ENCODE results near the gene TAAR8. TPM values are rescaled to one million over a fixed set of nuclear protein-coding genes. Genes with fewer than 3 reads are reported as not detected.
A peak's percentile ranks its signal among the peaks of the same experiment; 100 is the strongest.

TAAR8 gene
- not detected for total RNA-seq
- polyA plus RNA-seq, result not detected
- total RNA-seq, result 0 reads per million in 6 experiments

GRCh38 chr6:132552372-132552771 is at the start of gene TAAR8:
TSS of gene TAAR8 (plus strand) at chr6:132552672. CDS start at chr6:132552693, 21 bp downstream.
- no peak within 1 kb of the TSS for H3K27ac Mint-ChIP-seq
- DNase-seq, result no peak
- POLR2A ChIA-PET, result no interaction called here
- H3K9me3 Mint-ChIP-seq, result no peaks in the 10 kb centered on the region
- no peak for ATAC-seq
- H3K36me3 Mint-ChIP-seq, result no peaks in the 10 kb centered on the region
- no peak within 1 kb of the TSS for H3K4me3 Mint-ChIP-seq
- H3K27me3 Mint-ChIP-seq, result peaks cover 4 to 37% (median 26%) of the 10 kb centered on the region in 5 donors
- H3K4me1 Mint-ChIP-seq, result no peaks in the 10 kb centered on the region

GRCh38 chr6:132504757-132505156 is 47.7 kb upstream of the TAAR8 start:
- DNase-seq (no peak), ATAC-seq (no peak)
- Mint-ChIP-seq H3K36me3 (peaks cover 4 to 35% (median 9%) of the 10 kb centered on the region in 3 donors), H3K27ac (peak overlapping the region in 2 of 10 donors; percentile 15 to 21), H3K27me3 (no peaks in the 10 kb centered on the region), H3K4me1 (peaks cover 24 to 81% (median 51%) of the 10 kb centered on the region in 4 donors), H3K9me3 (no peaks in the 10 kb centered on the region), H3K4me3 (peak overlapping the region in 2 of 10 donors; percentile 6)
- POLR2A ChIA-PET, result no interaction called here

- Mint-ChIP-seq H3K27me3 (no peaks in the 10 kb centered on the region), H3K4me1 (peaks cover 21 to 79% (median 48%) of the 10 kb centered on the region in 4 donors), H3K36me3 (peaks cover 4 to 31% (median 8%) of the 10 kb centered on the region in 3 donors), H3K27ac (peak overlapping the region in 2 of 10 donors; percentile 15 to 21), H3K4me3 (no peak overlapping the region), H3K9me3 (no peaks in the 10 kb centered on the region)
- no peak for ATAC-seq
- POLR2A ChIA-PET, result no interaction called here
- DNase-seq, result no peak
Observed at GRCh38 chr6:132505158-132505557, 47.3 kb upstream of the TAAR8 start.

- peaks cover 19 to 79% (median 53%) of the 10 kb centered on the region in 4 donors for H3K4me1 Mint-ChIP-seq
- H3K27ac Mint-ChIP-seq, result peak overlapping the region in 1 of 10 donors; percentile 15
- ATAC-seq (no peak), DNase-seq (no peak)
- H3K27me3 Mint-ChIP-seq, result no peaks in the 10 kb centered on the region
- peak overlapping the region in 1 of 10 donors; percentile 3 for H3K4me3 Mint-ChIP-seq
- no peaks in the 10 kb centered on the region for H3K9me3 Mint-ChIP-seq
- H3K36me3 Mint-ChIP-seq, result peaks cover under 1 to 18% (median 3%) of the 10 kb centered on the region in 3 donors
- POLR2A ChIA-PET, result no interaction called here
Observed at GRCh38 chr6:132506461-132506860, 46.0 kb upstream of the TAAR8 start.

GRCh38 chr6:132506869-132507808 is 45.3 kb upstream of the TAAR8 start:
- no peaks in the 10 kb centered on the region for H3K27me3 Mint-ChIP-seq
- H3K36me3 Mint-ChIP-seq, result peaks cover 0 to 12% (median 0%) of the 10 kb centered on the region in 3 donors
- ATAC-seq, result no peak
- H3K9me3 Mint-ChIP-seq, result no peaks in the 10 kb centered on the region
- H3K4me3 Mint-ChIP-seq, result peak overlapping the region in 1 of 10 donors; percentile 3
- peaks cover 20 to 78% (median 56%) of the 10 kb centered on the region in 4 donors for H3K4me1 Mint-ChIP-seq
- peak overlapping the region in 1 of 10 donors; percentile 60 for H3K27ac Mint-ChIP-seq
- POLR2A ChIA-PET, result interaction anchor here (0.6 to 0.9 kb wide), 2 partner anchors 275 to 1446 kb away, joined by 3 read pairs; partner anchors contain the start of gene TBPL1
- no peak for DNase-seq

GRCh38 chr6:132511210-132511830 is 41.2 kb upstream of the TAAR8 start:
- DNase-seq, result no peak
- Mint-ChIP-seq H3K36me3 (no peaks in the 10 kb centered on the region), H3K4me3 (peak overlapping the region in 9 of 10 donors; percentile 16 to 97 (median 90)), H3K27ac (peak overlapping the region in 3 of 10 donors; percentile 11 to 89 (median 12)), H3K9me3 (no peaks in the 10 kb centered on the region), H3K4me1 (peaks cover 15 to 64% (median 49%) of the 10 kb centered on the region in 4 donors), H3K27me3 (no peaks in the 10 kb centered on the region)
- ATAC-seq, result no peak
- POLR2A ChIA-PET, result no interaction called here

GRCh38 chr6:132511831-132512220 is 40.6 kb upstream of the TAAR8 start:
- Mint-ChIP-seq H3K36me3 (no peaks in the 10 kb centered on the region), H3K9me3 (no peaks in the 10 kb centered on the region), H3K4me3 (peak overlapping the region; percentile 26 to 97 (median 91)), H3K27ac (peak overlapping the region in 1 of 10 donors; percentile 89), H3K27me3 (no peaks in the 10 kb centered on the region), H3K4me1 (peaks cover 12 to 59% (median 47%) of the 10 kb centered on the region in 4 donors)
- ATAC-seq (no peak), DNase-seq (no peak)
- POLR2A ChIA-PET, result interaction anchor here (1.2 to 1.7 kb wide), 4 partner anchors 15 to 302 kb away, joined by 4 to 35 read pairs (median 10); partner anchors contain the start of genes RPS12 and SLC18B1

- Mint-ChIP-seq H3K9me3 (no peaks in the 10 kb centered on the region), H3K4me3 (peak overlapping the region; percentile 74 to 97 (median 92)), H3K27ac (peak overlapping the region in 8 of 10 donors; percentile 41 to 89 (median 82)), H3K36me3 (no peaks in the 10 kb centered on the region), H3K4me1 (peaks cover 12 to 56% (median 45%) of the 10 kb centered on the region in 4 donors), H3K27me3 (peaks cover 0 to 3% (median 1%) of the 10 kb centered on the region in 5 donors)
- no peak for ATAC-seq
- POLR2A ChIA-PET, result interaction anchor here (1.1 to 1.7 kb wide), 5 partner anchors 15 to 301 kb away, joined by 4 to 35 read pairs (median 9); partner anchors contain the start of genes RPS12 and SLC18B1
- DNase-seq, result no peak
Observed at GRCh38 chr6:132512342-132512637, 40.2 kb upstream of the TAAR8 start.

- peak; percentile 79 to 92 (median 84) for DNase-seq
- Mint-ChIP-seq H3K9me3 (no peaks in the 10 kb centered on the region), H3K27ac (peak within 1 kb of the TSS; percentile 82 to 96 (median 94)), H3K4me3 (peak within 1 kb of the TSS; percentile 93 to 99 (median 98)), H3K27me3 (peaks cover 0 to 3% (median 1%) of the 10 kb centered on the region in 5 donors), H3K36me3 (no peaks in the 10 kb centered on the region), H3K4me1 (peaks cover 8 to 49% (median 38%) of the 10 kb centered on the region in 4 donors)
- POLR2A ChIA-PET, result interaction anchor here (1.1 to 1.7 kb wide), 7 partner anchors 11 to 301 kb away, joined by 3 to 35 read pairs (median 4); partner anchors contain the start of genes RPS12 and SLC18B1
- ATAC-seq, result peak; percentile 92 to 94
Observed at GRCh38 chr6:132512638-132513632, 39.5 kb upstream of the TAAR8 start, which contains the start of gene STX7. TSS of gene STX7 (minus strand) at chr6:132513116. CDS start at chr6:132503530, 9,586 bp downstream.

- Mint-ChIP-seq H3K4me1 (peaks cover 8 to 39% (median 29%) of the 10 kb centered on the region in 4 donors), H3K36me3 (no peaks in the 10 kb centered on the region), H3K4me3 (peak overlapping the region; percentile 93 to 99 (median 98)), H3K27ac (peak overlapping the region in 5 of 10 donors; percentile 54 to 96 (median 94)), H3K27me3 (peaks cover 0 to 5% (median 3%) of the 10 kb centered on the region in 5 donors), H3K9me3 (no peaks in the 10 kb centered on the region)
- POLR2A ChIA-PET, result interaction anchor here (1.2 to 1.7 kb wide), 2 partner anchors 10 to 300 kb away, joined by 3 to 35 read pairs; partner anchors contain the start of gene RPS12
- ATAC-seq (no peak), DNase-seq (no peak)
Observed at GRCh38 chr6:132513831-132514545, 38.5 kb upstream of the TAAR8 start.

GRCh38 chr6:132515386-132515785 is 37.1 kb upstream of the TAAR8 start:
- Mint-ChIP-seq H3K27me3 (peaks cover 0 to 9% (median 4%) of the 10 kb centered on the region in 5 donors), H3K9me3 (no peaks in the 10 kb centered on the region), H3K36me3 (no peaks in the 10 kb centered on the region), H3K4me1 (peaks cover 8 to 32% (median 28%) of the 10 kb centered on the region in 4 donors), H3K27ac (no peak overlapping the region), H3K4me3 (peak overlapping the region in 1 of 10 donors; percentile 9)
- no peak for DNase-seq
- no peak for ATAC-seq
- POLR2A ChIA-PET, result no interaction called here
